ENCODE measurements around the gene PPP1R13B.

- TF ChIP-seq, protein P1, sequence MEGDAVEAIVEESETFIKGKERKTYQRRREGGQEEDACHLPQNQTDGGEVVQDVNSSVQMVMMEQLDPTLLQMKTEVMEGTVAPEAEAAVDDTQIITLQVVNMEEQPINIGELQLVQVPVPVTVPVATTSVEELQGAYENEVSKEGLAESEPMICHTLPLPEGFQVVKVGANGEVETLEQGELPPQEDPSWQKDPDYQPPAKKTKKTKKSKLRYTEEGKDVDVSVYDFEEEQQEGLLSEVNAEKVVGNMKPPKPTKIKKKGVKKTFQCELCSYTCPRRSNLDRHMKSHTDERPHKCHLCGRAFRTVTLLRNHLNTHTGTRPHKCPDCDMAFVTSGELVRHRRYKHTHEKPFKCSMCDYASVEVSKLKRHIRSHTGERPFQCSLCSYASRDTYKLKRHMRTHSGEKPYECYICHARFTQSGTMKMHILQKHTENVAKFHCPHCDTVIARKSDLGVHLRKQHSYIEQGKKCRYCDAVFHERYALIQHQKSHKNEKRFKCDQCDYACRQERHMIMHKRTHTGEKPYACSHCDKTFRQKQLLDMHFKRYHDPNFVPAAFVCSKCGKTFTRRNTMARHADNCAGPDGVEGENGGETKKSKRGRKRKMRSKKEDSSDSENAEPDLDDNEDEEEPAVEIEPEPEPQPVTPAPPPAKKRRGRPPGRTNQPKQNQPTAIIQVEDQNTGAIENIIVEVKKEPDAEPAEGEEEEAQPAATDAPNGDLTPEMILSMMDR (IDR thresholded peaks at IDR 0.05; ENCODE audit: low read depth, low read length): no peak
- TF ChIP-seq POLR2A (IDR thresholded peaks at IDR 0.05; ENCODE audit: extremely low read depth, insufficient read length): no peak
These were observed 29.8 kb downstream of the PPP1R13B start for GRCh38 chr14:103817595-103817994.

Data from NB4 (cell line).